Measurements from ENCODE around the gene RHBDD2.
"Not testable (repeated sequence)": the region's sequence is repeated elsewhere in the genome, so short reads cannot be mapped to it uniquely, and the experiment has no call there.

DNA sequence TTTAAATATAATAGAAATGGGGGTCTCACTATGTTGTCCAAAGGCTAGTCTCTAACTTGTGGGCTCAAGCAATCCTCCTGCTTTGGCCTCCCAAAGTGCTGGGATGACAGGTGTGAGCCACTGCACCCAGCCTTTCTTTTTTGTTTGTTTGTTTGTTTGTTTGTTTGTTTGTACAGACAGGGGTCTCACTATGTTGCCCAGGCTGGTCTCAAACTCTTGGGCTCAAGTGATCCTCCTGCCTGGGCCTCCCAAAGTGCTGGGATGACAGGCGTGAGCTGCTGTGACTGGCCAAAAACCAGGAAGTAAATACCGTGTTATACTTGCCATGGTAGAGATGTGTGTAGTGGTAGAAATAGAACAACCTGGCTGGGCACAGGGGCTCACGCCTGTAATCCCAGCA, 4.7 kb upstream of the RHBDD2 start:
- TF ChIP-seq, protein P1, sequence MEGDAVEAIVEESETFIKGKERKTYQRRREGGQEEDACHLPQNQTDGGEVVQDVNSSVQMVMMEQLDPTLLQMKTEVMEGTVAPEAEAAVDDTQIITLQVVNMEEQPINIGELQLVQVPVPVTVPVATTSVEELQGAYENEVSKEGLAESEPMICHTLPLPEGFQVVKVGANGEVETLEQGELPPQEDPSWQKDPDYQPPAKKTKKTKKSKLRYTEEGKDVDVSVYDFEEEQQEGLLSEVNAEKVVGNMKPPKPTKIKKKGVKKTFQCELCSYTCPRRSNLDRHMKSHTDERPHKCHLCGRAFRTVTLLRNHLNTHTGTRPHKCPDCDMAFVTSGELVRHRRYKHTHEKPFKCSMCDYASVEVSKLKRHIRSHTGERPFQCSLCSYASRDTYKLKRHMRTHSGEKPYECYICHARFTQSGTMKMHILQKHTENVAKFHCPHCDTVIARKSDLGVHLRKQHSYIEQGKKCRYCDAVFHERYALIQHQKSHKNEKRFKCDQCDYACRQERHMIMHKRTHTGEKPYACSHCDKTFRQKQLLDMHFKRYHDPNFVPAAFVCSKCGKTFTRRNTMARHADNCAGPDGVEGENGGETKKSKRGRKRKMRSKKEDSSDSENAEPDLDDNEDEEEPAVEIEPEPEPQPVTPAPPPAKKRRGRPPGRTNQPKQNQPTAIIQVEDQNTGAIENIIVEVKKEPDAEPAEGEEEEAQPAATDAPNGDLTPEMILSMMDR (conservative IDR thresholded peaks at IDR 0.05 in 1 of 2, IDR thresholded peaks at IDR 0.05 in 1 of 2; ENCODE audit: extremely low read depth in 1 of 2, insufficient read depth in 1 of 2, low read depth in 1 of 2, low read length in 2 of 2) = not testable (repeated sequence)
- TF ChIP-seq EZH2 (IDR thresholded peaks at IDR 0.05; ENCODE audit: borderline replicate concordance, low read length) = not testable (repeated sequence)
